G401.6 (cell line): ENCODE measurements around the gene BCORL1.

Experiments
- FAIRE-seq: peaks from 2 replicates; lab custom pipeline; 2012; peaks lifted over from hg19 to GRCh38; lab: Jason Lieb, UNC

BCORL1 gene

GRCh38 chrX:129961180-129962083 lies 21.0 kb upstream of the BCORL1 start:
- FAIRE-seq, result peak; percentile 54

GRCh38 chrX:129963729-129964128 lies 18.7 kb upstream of the BCORL1 start:
- no peak for FAIRE-seq

- no peak for FAIRE-seq
Observed at GRCh38 chrX:129965166-129965565, 17.3 kb upstream of the BCORL1 start.

- no peak for FAIRE-seq
Observed at GRCh38 chrX:129968968-129969367, 13.5 kb upstream of the BCORL1 start.

- FAIRE-seq, result no peak
Observed at GRCh38 chrX:129976441-129976840, 6.0 kb upstream of the BCORL1 start.

- FAIRE-seq, result peak; percentile 91
Observed at GRCh38 chrX:129979207-129979920, 3.1 kb upstream of the BCORL1 start.

GRCh38 chrX:129980001-129980401 lies 2.4 kb upstream of the BCORL1 start:
- no peak for FAIRE-seq

GRCh38 chrX:129980540-129981199 lies 1.8 kb upstream of the BCORL1 start:
- no peak for FAIRE-seq

- FAIRE-seq, result no peak
Observed at GRCh38 chrX:129981200-129981553, 1.3 kb upstream of the BCORL1 start.

- no peak for FAIRE-seq
Observed at GRCh38 chrX:129981752-129982299, 609 bp upstream of the BCORL1 start.

- FAIRE-seq, result no peak
Observed at GRCh38 chrX:129983575-129984110, 1.2 kb downstream of the BCORL1 start.

GRCh38 chrX:129984111-129984958 lies 1.9 kb downstream of the BCORL1 start:
- no peak for FAIRE-seq

- FAIRE-seq, result no peak
Observed at GRCh38 chrX:129987871-129988270, 5.4 kb downstream of the BCORL1 start.

- FAIRE-seq, result no peak
Observed at GRCh38 chrX:129992181-129992580, 9.7 kb downstream of the BCORL1 start.

GRCh38 chrX:129996120-129996519 lies 13.7 kb downstream of the BCORL1 start:
- no peak for FAIRE-seq

GRCh38 chrX:129997086-129997485 lies 14.7 kb downstream of the BCORL1 start:
- no peak for FAIRE-seq

GRCh38 chrX:129998021-129998420 lies 15.6 kb downstream of the BCORL1 start:
- no peak for FAIRE-seq

- no peak for FAIRE-seq
Observed at GRCh38 chrX:130001893-130002292, 19.5 kb downstream of the BCORL1 start.

- FAIRE-seq, result no peak
Observed at GRCh38 chrX:130002541-130002940, 20.1 kb downstream of the BCORL1 start.

GRCh38 chrX:130005089-130005807 lies 22.8 kb downstream of the BCORL1 start:
- no peak for FAIRE-seq
